ENCODE data around the gene TENM3. TPM values are rescaled to one million over a fixed set of nuclear protein-coding genes. Genes with fewer than 3 reads are reported as not detected.

Gene TENM3
- total RNA-seq, 1 donor from 2014 or later: 124 TPM

- DNase-seq: no peak
- no peak for TF ChIP-seq CTCF (IDR thresholded peaks at IDR 0.05; ENCODE audit: partially characterized antibody, unreplicated experiment)
- Mint-ChIP-seq H3K27ac (ENCODE audit: unreplicated experiment) (no peak overlapping the region), H3K4me1 (ENCODE audit: low read depth, unreplicated experiment) (peaks cover 2% of the 10 kb centered on the region), H3K27me3 (ENCODE audit: unreplicated experiment) (peaks cover 3% of the 10 kb centered on the region), H3K36me3 (ENCODE audit: unreplicated experiment) (peaks cover 9% of the 10 kb centered on the region), H3K9me3 (ENCODE audit: unreplicated experiment) (peaks cover 10% of the 10 kb centered on the region), H3K4me3 (ENCODE audit: unreplicated experiment) (no peak overlapping the region)
These were observed 575.9 kb downstream of the TENM3 start for GRCh38 chr4:182818926-182819730.

- no peak for TF ChIP-seq CTCF (IDR thresholded peaks at IDR 0.05; ENCODE audit: partially characterized antibody, unreplicated experiment)
- no peak overlapping the region for H3K4me3 Mint-ChIP-seq (ENCODE audit: unreplicated experiment)
- H3K27me3 Mint-ChIP-seq (ENCODE audit: unreplicated experiment): no peaks in the 10 kb centered on the region
- no peak overlapping the region for H3K27ac Mint-ChIP-seq (ENCODE audit: unreplicated experiment)
- peaks cover 8% of the 10 kb centered on the region for H3K9me3 Mint-ChIP-seq (ENCODE audit: unreplicated experiment)
- H3K4me1 Mint-ChIP-seq (ENCODE audit: low read depth, unreplicated experiment): peaks cover 2% of the 10 kb centered on the region
- peaks cover 4% of the 10 kb centered on the region for H3K36me3 Mint-ChIP-seq (ENCODE audit: unreplicated experiment)
- DNase-seq: no peak
These were observed 576.5 kb downstream of the TENM3 start for GRCh38 chr4:182819751-182820150.

- H3K27me3 Mint-ChIP-seq (ENCODE audit: unreplicated experiment): peaks cover 3% of the 10 kb centered on the region
- H3K4me3 Mint-ChIP-seq (ENCODE audit: unreplicated experiment): no peak overlapping the region
- H3K36me3 Mint-ChIP-seq (ENCODE audit: unreplicated experiment): peaks cover 4% of the 10 kb centered on the region
- peaks cover 5% of the 10 kb centered on the region for H3K9me3 Mint-ChIP-seq (ENCODE audit: unreplicated experiment)
- no peak for TF ChIP-seq CTCF (IDR thresholded peaks at IDR 0.05; ENCODE audit: partially characterized antibody, unreplicated experiment)
- DNase-seq: no peak
- H3K4me1 Mint-ChIP-seq (ENCODE audit: low read depth, unreplicated experiment): peaks cover 16% of the 10 kb centered on the region
- H3K27ac Mint-ChIP-seq (ENCODE audit: unreplicated experiment): no peak overlapping the region
These were observed 579.4 kb downstream of the TENM3 start for GRCh38 chr4:182822554-182822953.

GRCh38 chr4:182823576-182823975, 580.4 kb downstream of the TENM3 start:
- Mint-ChIP-seq H3K36me3 (ENCODE audit: unreplicated experiment) (peaks cover 4% of the 10 kb centered on the region), H3K4me3 (ENCODE audit: unreplicated experiment) (no peak overlapping the region), H3K27ac (ENCODE audit: unreplicated experiment) (no peak overlapping the region), H3K9me3 (ENCODE audit: unreplicated experiment) (peaks cover 5% of the 10 kb centered on the region), H3K27me3 (ENCODE audit: unreplicated experiment) (peaks cover 3% of the 10 kb centered on the region), H3K4me1 (ENCODE audit: low read depth, unreplicated experiment) (peaks cover 22% of the 10 kb centered on the region)
- TF ChIP-seq CTCF (IDR thresholded peaks at IDR 0.05; ENCODE audit: partially characterized antibody, unreplicated experiment): no peak
- DNase-seq: no peak

- no peak for TF ChIP-seq CTCF (IDR thresholded peaks at IDR 0.05; ENCODE audit: partially characterized antibody, unreplicated experiment)
- Mint-ChIP-seq H3K9me3 (ENCODE audit: unreplicated experiment) (peaks cover 5% of the 10 kb centered on the region), H3K27ac (ENCODE audit: unreplicated experiment) (no peak overlapping the region), H3K4me3 (ENCODE audit: unreplicated experiment) (no peak overlapping the region), H3K36me3 (ENCODE audit: unreplicated experiment) (peaks cover 4% of the 10 kb centered on the region), H3K27me3 (ENCODE audit: unreplicated experiment) (peaks cover 4% of the 10 kb centered on the region), H3K4me1 (ENCODE audit: low read depth, unreplicated experiment) (peaks cover 28% of the 10 kb centered on the region)
- DNase-seq: no peak
These were observed 581.8 kb downstream of the TENM3 start for GRCh38 chr4:182825003-182825402.

All from glutamatergic neuron (in vitro differentiated cells).